ENCODE results near the gene CYP3A7. TPM values are rescaled to one million over a fixed set of nuclear protein-coding genes. Genes with fewer than 3 reads are reported as not detected.
A peak's percentile ranks its signal among the peaks of the same experiment; 100 is the strongest.

The CYP3A7 gene
- total RNA-seq, 2 donors from 2014 or later, result not detected

GRCh38 chr7:99685129-99685758 is 49.8 kb downstream of the CYP3A7 start:
- no peak overlapping the region for H3K4me3 ChIP-seq
- no peaks in the 10 kb centered on the region for H3K27me3 ChIP-seq (replicated peaks; ENCODE audit: insufficient read depth)
- TF ChIP-seq POLR2A (IDR thresholded peaks at IDR 0.05) (no peak), POLR2AphosphoS5 (IDR thresholded peaks at IDR 0.05) (no peak)
- TF ChIP-seq, protein P1, sequence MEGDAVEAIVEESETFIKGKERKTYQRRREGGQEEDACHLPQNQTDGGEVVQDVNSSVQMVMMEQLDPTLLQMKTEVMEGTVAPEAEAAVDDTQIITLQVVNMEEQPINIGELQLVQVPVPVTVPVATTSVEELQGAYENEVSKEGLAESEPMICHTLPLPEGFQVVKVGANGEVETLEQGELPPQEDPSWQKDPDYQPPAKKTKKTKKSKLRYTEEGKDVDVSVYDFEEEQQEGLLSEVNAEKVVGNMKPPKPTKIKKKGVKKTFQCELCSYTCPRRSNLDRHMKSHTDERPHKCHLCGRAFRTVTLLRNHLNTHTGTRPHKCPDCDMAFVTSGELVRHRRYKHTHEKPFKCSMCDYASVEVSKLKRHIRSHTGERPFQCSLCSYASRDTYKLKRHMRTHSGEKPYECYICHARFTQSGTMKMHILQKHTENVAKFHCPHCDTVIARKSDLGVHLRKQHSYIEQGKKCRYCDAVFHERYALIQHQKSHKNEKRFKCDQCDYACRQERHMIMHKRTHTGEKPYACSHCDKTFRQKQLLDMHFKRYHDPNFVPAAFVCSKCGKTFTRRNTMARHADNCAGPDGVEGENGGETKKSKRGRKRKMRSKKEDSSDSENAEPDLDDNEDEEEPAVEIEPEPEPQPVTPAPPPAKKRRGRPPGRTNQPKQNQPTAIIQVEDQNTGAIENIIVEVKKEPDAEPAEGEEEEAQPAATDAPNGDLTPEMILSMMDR (IDR thresholded peaks at IDR 0.05), result no peak
- H3K27ac ChIP-seq, result no peak overlapping the region
- WGBS, result 92% methylated on average over 9 of the region's 9 CpGs
- no peaks in the 10 kb centered on the region for H3K36me3 ChIP-seq
- no peaks in the 10 kb centered on the region for H3K9me3 ChIP-seq
- DNase-seq (ENCODE audit: low spot score), result no peak
- intact Hi-C loops (cut with DNase I), result no loop called here
- H3K4me1 ChIP-seq (replicated peaks), result no peaks in the 10 kb centered on the region

DNA sequence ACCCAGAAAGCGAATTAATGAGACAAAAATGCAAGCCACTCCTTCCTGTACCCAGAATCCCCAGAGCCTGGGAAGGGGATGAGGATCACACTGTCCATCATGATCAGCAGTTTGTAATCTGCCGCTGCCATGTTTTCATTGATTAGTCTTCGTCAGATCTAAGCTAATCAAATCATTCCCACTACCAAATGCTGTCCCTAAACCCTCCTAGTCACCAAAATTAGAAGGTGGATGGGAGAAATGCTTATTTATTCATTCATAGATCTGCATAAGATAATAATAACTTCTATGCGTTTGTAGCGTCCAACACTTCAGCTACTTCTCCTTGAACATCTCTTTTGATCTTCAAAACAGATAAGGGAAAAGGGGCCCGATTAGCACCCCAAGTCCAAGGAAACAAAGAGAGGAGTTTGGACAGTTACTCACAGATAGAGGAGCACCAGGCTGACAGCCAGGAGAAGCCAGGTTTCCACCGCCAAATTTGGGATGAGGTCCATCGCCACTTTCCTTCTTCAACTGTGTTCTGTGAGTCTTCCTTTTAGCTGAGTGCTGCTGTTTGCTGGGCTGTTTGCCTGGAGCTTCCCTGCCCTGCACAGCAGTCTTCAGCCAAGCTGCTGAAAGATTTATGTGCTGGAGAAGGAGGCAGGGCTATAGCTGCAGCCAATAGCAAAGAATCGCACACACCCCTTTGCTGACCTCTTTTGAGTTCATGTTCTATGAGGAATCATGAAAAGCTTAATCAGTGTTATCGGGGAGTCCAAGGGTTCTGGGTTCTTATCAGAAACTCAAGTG is 55.4 kb downstream of the CYP3A7 start, which contains the start of gene CYP3A5:
Gene CYP3A5 (minus strand): TSS at position 597 of the 792 bp plus-strand sequence. CDS start 100 bp downstream, at position 497.
- Histone ChIP-seq H3K36me3 (no peaks in the 10 kb centered on the region), H3K4me1 (replicated peaks) (no peaks in the 10 kb centered on the region), H3K4me3 (peak within 1 kb of the TSS; percentile 26 to 33), H3K27ac (peak within 1 kb of the TSS; percentile 56 to 65), H3K9me3 (no peaks in the 10 kb centered on the region), H3K27me3 (replicated peaks; ENCODE audit: insufficient read depth) (no peaks in the 10 kb centered on the region)
- 26% methylated on average over 10 of the region's 10 CpGs for WGBS
- peak; percentile 81 for DNase-seq (ENCODE audit: low spot score)
- intact Hi-C loops (cut with DNase I), result loop anchor here (2.0 kb wide), 1 partner anchor 83 kb away; no protein-coding TSS in a partner anchor
- TF ChIP-seq POLR2A (IDR thresholded peaks at IDR 0.05) (peak; percentile 76), POLR2AphosphoS5 (IDR thresholded peaks at IDR 0.05) (peak; percentile 87)
- TF ChIP-seq, protein P1 (IDR thresholded peaks at IDR 0.05), result no peak

DNA sequence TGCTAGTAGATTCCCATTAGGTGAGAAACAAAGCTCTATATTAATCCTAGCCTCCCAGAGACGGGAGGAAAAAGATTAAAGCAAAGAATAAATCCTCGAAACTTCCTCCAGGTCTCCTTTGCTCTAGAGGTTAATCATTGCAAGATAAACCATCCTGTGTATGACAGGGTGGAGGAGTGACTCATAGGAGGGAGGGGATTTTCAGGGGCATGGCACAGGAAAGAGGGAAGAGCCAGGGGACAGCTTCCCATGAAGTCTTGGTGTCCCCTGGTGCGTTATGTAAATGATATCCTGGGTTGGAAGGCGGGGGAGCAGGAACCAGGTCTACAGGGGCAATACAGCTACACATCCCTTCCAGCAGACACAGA is 56.0 kb downstream of the CYP3A7 start:
- H3K36me3 ChIP-seq, result no peaks in the 10 kb centered on the region
- 17% methylated on average over 4 of the region's 4 CpGs for WGBS
- H3K27me3 ChIP-seq (replicated peaks; ENCODE audit: insufficient read depth), result no peaks in the 10 kb centered on the region
- H3K4me1 ChIP-seq (replicated peaks), result no peaks in the 10 kb centered on the region
- H3K9me3 ChIP-seq, result no peaks in the 10 kb centered on the region
- H3K4me3 ChIP-seq, result peak overlapping the region; percentile 26 to 33
- intact Hi-C loops (cut with DNase I), result loop anchor here (2.0 kb wide), 1 partner anchor 84 kb away; no protein-coding TSS in a partner anchor
- peak overlapping the region; percentile 56 to 65 for H3K27ac ChIP-seq
- peak; percentile 20 for DNase-seq (ENCODE audit: low spot score)
- no peak for TF ChIP-seq POLR2A (IDR thresholded peaks at IDR 0.05)
- TF ChIP-seq POLR2AphosphoS5 (IDR thresholded peaks at IDR 0.05), result peak; percentile 18

DNA sequence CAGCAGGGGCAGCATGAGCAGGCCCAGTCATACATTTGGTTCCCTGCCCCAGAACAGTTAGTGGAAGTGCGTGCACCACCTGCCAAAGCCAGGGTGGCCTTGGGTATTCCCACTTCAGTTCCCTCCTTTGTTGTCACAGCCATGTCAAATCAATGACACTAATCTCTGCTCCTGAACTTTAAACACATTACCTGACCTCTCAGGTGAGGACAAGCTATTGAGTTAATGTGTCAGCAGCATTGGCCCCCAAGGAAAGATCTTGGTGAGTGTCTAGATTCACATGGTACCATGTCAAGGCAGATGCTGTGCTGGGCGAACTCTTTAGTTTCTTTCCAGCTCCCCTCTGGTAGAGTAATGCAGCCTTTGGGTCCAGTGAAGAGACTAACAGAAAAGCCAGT is 57.3 kb downstream of the CYP3A7 start:
- H3K36me3 ChIP-seq, result no peaks in the 10 kb centered on the region
- no peak for DNase-seq (ENCODE audit: low spot score)
- H3K4me1 ChIP-seq (replicated peaks), result no peaks in the 10 kb centered on the region
- no peak for TF ChIP-seq POLR2A (IDR thresholded peaks at IDR 0.05)
- no peaks in the 10 kb centered on the region for H3K27me3 ChIP-seq (replicated peaks; ENCODE audit: insufficient read depth)
- peak overlapping the region in 1 of 2 donors; percentile 33 for H3K4me3 ChIP-seq
- WGBS, result 86% methylated on average over 2 of the region's 2 CpGs
- H3K9me3 ChIP-seq, result no peaks in the 10 kb centered on the region
- intact Hi-C loops (cut with DNase I), result loop anchor here (2.0 kb wide), 1 partner anchor 85 kb away; no protein-coding TSS in a partner anchor
- H3K27ac ChIP-seq, result peak overlapping the region in 1 of 2 donors; percentile 32

- Histone ChIP-seq H3K27ac (peak overlapping the region in 1 of 2 donors; percentile 32), H3K36me3 (no peaks in the 10 kb centered on the region), H3K4me3 (peak overlapping the region in 1 of 2 donors; percentile 33), H3K27me3 (replicated peaks; ENCODE audit: insufficient read depth) (no peaks in the 10 kb centered on the region), H3K4me1 (replicated peaks) (no peaks in the 10 kb centered on the region), H3K9me3 (no peaks in the 10 kb centered on the region)
- WGBS, result 81% methylated on average over 4 of the region's 4 CpGs
- TF ChIP-seq POLR2A (IDR thresholded peaks at IDR 0.05) (no peak), POLR2AphosphoS5 (IDR thresholded peaks at IDR 0.05) (no peak)
- TF ChIP-seq, protein P1 (IDR thresholded peaks at IDR 0.05), result no peak
- intact Hi-C loops (cut with DNase I), result no loop called here
- DNase-seq (ENCODE audit: low spot score), result no peak
Observed at GRCh38 chr7:99677013-99677647, 57.9 kb downstream of the CYP3A7 start.

Measured in prostate gland (tissue), 2 donors.